Activated T-helper 1 cell treated with anti-CD3 and anti-CD28 coated beads, Interleukin-2, amount 50 U/mL, for 16 hours (primary cell): ENCODE data around the gene NDUFC2.
"Not testable (repeated sequence)": the region's sequence is repeated elsewhere in the genome, so short reads cannot be mapped to it uniquely, and the experiment has no call there.

Source experiments
- DNase-seq, 2 donors: peaks; one replicate each; pipeline ENCODE4 v3.0.0-alpha.2; 2020; ENCODE audit warnings: low read depth in 1 of 2, low spot score in 1 of 2

The NDUFC2 gene

GRCh38 chr11:78080084-78080817 is 589 bp upstream of the NDUFC2 start:
- DNase-seq, result no peak

- no peak for DNase-seq
Observed at GRCh38 chr11:78078218-78079167, 1.2 kb downstream of the NDUFC2 start.

GRCh38 chr11:78077592-78077991 is 2.1 kb downstream of the NDUFC2 start:
- not testable (repeated sequence) for DNase-seq

GRCh38 chr11:78076733-78077403 is 2.8 kb downstream of the NDUFC2 start:
- no peak for DNase-seq

- no peak for DNase-seq
Observed at GRCh38 chr11:78074756-78075155, 4.9 kb downstream of the NDUFC2 start.

DNA sequence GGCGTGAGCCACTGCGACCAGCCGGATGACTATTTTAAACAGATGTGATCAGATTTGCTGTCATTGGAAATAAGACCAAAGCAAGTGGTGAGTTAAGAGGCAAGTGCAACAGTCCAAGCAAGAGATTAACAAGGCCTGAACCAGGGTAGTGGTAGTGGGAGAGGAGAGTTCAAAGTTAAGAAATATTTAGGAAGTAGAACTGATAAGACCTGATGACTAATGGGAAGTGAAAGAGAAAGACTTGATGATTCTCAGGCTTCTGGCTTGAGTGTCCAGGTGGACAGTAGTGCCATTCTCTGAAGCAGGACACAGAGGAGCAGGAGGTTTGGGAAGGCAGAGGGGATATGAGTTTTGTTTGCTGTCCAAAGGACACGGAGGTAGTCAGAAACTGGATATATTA is 7.2 kb downstream of the NDUFC2 start:
- DNase-seq, result no peak

DNA sequence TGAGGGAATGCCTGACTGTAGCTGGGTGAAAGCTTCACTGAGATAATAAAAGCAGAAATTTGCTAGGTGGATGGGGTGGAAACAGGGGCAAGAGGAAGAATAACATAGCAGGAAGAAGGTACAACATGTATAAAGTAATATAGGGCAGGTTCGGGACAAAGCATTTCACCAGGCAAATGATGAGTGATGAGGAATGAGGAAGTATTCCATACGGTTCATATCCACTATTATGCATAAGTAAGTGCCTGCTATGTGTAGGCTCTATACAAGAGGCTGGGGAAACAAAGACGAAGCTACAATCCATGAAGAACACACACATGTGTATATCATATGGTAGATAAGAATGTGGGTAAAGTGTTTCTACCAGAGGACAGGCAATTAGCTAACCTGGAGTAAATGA is 7.9 kb downstream of the NDUFC2 start:
- DNase-seq, result no peak

- no peak for DNase-seq
Observed at GRCh38 chr11:78070621-78071020, 9.0 kb downstream of the NDUFC2 start.

DNA sequence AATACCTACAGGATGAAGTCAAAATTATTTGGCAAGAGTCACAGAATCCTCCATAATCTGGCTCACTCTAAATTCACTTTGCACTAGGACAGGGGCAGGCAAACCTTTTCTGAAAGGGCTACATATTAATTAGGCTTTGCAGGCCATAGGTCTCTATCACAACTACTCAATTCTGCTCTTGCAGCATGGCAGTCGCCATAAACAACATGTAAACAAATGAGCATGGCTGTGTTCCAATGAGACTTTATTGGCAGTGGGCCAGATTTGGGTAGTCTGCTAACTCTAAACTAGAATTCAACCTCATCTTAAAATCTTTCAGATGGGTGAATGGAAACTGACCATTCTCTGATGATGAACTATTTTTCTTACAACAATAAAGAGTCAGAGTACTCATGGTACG is 10.2 kb downstream of the NDUFC2 start:
- no peak for DNase-seq

GRCh38 chr11:78067704-78068103 is 12.0 kb downstream of the NDUFC2 start:
- DNase-seq, result no peak

DNA sequence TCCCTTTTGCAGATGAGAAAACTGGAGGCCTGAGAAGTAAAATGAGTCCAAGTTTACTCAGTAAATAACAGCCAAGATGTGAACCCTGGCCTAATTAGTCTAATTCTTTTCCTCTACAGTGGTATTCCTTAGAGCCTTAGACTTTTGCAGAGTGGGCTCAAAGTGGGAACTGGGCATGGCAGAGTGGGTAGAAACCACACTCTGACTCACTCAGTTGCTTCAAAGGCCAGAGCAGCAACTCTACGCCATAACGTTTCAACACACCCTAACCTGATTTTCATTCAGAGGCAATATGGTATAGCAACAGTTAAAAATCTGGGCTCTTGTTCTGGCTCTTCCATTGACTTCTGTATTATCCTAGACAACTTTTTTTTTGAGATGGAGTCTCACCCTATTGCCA is 13.2 kb downstream of the NDUFC2 start:
- DNase-seq, result no peak

DNA sequence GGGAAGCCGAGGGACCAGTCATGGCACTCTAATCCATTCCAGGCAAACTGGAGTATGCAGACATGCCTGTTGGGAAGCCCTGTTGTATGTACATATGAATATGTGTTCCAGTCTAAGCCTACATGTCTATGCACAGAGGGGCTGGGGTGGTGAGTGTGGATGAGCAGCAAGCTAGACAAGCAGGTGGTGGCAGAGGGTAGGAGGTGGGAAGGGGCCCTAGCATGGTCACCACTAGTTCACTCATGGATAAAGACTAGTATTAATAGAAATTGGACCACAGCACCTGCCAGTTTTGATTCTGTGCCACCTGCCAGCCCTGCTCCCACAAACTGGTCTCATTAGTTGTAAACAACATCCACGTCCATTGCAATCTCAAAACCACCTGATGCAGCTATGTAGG is 14.5 kb downstream of the NDUFC2 start:
- no peak for DNase-seq

DNA sequence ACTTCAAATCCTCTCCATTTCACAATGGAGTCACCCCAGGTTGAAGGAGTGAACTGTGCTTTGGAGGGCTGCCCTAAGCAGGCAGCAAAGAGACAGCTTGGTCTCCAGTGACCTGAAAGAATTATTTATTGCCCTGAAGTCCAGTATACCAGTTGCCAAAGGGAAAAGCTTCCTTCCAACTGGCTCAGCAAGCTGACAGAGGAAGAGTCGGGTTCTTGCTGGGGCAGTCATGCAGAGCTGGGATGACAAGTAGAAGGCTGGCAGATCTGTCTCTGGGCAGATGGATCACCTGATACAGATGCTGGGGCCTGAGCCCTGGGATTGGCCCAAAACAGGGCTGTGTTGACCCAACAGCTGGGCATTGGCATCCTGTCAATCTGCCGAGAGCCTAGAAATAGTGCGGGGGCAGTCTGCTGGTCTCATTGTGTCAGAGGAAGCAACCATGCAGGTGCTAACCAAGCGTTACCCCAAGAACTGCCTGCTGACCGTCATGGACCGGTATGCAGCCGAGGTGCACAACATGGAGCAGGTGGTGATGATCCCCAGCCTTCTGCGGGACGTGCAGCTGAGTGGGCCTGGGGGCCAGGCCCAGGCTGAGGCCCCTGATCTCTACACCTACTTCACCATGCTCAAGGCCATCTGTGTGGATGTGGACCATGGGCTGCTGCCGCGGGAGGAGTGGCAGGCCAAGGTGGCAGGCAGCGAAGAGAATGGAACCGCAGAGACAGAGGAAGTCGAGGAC is 16.1 kb downstream of the NDUFC2 start, which contains the start of gene THRSP:
Gene THRSP (plus strand): TSS at position 422 of the 742 bp plus-strand sequence. CDS start 21 bp downstream, at position 443.
- DNase-seq, result no peak

DNA sequence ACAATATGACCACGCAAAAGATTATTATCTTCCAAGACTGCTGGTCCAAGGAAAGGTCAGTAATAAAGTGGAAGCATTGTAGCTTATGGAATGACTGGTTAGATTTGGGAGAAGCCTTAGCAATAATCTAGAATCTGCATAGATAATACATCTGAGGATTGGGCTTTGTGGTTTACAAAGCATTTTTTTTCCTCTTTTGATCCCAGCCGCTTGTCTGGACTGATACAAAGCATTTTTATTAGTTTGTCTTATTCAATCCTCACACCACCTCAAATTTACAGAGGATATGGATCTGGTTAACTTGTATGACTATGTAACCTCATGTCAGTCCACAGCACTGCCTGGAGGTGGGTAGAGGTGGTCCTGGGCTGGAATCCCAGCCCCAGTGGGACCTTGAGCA is 17.0 kb downstream of the NDUFC2 start:
- no peak for DNase-seq

DNA sequence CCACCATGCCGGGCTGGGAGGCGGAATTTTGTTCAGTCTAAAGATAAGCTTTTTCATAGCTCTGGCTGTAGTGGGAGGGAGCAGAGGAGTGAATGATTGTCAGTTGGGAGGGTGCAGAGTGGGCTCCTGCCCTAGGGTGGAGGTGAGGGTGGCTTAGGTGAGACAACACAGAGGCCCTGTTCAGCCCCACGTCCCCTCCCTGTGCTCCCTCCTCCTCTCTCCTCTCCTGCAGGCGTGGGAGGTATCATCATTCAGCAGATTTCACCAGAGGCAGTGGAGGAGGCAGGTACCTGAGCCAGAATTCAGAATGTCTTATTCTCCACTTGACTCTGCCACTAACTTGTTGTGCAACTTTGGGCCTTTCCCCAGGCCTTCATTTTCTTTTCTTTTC is 17.7 kb downstream of the NDUFC2 start:
- no peak for DNase-seq

DNA sequence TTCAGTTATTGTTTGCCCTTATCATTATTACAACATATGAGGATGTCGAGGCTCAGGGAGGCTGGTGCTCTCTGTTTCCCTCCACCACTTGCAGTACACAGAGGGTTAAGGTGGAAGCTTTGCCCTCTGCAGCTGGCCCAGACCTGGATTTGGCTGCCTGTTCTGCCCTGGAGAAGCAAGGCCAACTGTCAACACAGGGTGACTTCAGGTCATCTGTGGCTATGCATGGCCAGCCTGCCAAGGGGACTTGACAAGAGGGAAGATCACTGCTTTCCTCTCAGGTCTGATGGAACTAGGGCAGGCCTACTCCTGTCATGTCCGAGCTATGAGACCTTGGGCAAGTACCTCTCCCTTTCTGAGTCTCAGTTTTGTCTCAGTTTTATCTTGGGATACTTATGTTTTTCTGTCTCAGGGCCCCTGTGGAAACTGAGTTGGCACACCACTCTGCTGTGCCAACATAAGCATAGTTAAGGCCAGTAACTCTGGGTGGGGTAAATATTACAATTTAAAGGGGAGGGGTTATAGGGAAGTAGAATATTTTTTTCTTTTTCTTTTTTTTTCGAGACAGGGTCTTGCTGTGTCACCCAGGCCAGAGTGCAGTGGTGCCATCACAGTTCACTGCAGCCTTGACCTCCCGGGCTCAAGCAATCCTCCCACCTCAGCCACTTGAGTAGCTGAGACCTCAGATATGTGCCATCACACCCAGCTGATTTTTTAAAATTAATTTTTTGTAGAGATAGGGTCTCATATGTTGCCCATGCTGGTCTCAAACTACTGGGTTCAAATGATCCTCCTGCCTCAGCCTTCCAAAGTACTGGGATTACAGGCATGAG is 18.4 kb downstream of the NDUFC2 start:
- no peak for DNase-seq

DNA sequence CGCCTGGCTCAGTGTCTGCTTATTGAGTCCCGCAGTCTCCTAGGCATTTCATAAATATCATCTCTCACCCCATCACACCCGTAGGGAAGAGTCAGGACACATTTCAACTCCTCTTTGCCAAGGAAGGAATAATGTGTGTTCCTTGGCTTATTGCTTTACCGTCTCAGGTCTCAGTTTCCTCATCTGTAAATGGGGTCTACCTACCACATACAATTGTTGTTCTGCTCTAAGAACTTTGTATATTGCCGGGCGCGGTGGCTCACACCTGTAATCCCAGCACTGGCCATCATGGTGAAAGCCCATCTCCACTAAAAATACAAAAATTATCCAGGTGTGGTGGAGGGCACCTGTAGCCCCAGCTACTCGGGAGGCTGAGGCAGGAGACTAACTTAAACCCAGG is 19.1 kb downstream of the NDUFC2 start:
- DNase-seq, result no peak

DNA sequence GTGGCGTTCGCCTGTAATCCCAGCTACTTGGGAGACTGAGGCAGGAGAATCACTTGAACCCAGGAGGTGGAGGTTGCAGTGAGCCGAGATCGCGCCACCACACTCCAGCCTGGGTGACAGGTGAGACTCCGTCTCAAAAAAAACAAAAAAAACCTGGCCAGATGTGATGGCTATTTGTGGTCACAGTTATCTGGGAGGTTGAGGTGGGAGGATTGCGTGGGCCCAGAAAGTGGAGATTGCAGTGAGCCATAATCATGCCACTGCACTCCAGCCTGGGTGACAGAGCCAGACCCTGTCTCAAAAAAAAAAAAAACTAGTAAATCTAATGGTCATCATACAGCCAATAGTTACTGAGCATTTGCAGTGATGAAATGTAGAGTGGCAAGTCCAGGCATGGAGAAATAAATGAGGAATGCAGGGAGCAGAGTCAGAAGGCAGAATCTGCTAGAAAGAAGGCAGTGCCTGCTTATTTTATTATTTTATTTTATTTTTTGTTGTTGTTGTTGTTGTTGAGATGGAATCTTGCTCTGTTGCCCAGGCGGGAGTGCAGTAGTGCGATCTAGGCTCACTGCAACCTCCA is 19.8 kb downstream of the NDUFC2 start:
- not testable (repeated sequence) for DNase-seq

GRCh38 chr11:78057462-78058055 is 22.1 kb downstream of the NDUFC2 start:
- no peak for DNase-seq
